BE2C (cell line): ENCODE data around the gene CIB4.
"Not testable (repeated sequence)": the region's sequence is repeated elsewhere in the genome, so short reads cannot be mapped to it uniquely, and the experiment has no call there.

ENCODE experiments used
- DNase-seq: peaks from one replicate; pipeline ENCODE4 v3.0.0-alpha.2; 2020
- H3K27me3 ChIP-seq: fragments of 250-450 bp; sonication (Bioruptor Pico); 2 replicates; pipeline ENCODE4 v1.5.1; 2020; ENCODE audit warnings: mild to moderate bottlenecking
- H3K36me3 ChIP-seq: fragments of 250-450 bp; sonication (Bioruptor Pico); 2 replicates; pipeline ENCODE4 v1.5.1; 2020; ENCODE audit warnings: mild to moderate bottlenecking
- H3K4me1 ChIP-seq: fragments of 250-450 bp; sonication (Bioruptor Pico); 2 replicates; pipeline ENCODE4 v1.5.1; 2020
- H3K4me3 ChIP-seq: 2 replicates; pipeline ENCODE4 v1.5.1; 2011; ENCODE audit warnings: low read depth, low read length
- H3K9me3 ChIP-seq: fragments of 250-450 bp; sonication (Bioruptor Pico); 2 replicates; pipeline ENCODE4 v1.5.1; 2020
- CTCF ChIP-seq: IDR thresholded peaks from 2 replicates; pipeline ENCODE4 v1.5.1; 2012; ENCODE audit warnings: mild to moderate bottlenecking, low read depth, low read length

Gene CIB4

DNA sequence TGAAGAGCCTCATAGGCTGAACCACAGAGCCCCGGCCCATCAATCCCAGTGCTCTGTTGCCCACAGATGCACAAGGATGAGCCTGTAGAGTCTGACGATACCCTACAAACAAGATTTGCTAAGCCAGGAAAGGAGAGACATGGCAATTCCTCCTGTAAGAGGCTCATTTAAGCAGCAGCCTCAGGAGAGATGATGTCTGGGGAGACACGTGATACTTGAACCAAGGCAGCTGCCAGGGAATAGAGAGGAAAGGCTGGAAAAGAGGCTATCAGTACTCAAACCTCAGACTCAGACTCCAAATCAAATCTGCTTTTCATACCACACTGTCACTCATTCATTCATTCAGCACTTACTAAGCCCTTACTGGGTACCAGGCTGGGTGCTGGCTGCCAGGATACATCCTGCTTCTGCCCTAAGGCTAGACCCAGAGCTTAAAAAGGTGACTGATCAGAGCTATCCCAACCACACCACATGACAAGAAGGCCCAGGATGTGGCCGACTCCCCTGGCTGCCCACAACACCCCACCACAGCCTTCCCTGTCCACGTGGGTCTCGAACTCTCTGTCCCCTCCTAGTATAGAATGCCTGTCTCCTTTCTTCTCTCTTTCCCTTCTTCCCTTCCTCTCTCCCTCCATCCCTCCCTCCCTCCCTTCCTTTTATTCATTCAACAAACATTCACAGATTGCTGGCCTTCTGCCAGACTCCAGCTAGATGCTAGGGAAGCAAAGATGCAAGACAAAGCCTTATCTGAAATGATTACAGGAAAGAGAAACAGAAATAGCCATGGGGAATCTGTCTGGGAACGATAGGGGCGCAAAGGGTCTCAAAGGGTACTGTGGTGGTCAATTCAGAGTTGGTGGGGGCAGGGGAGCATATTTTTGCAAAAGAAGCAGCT, 27.9 kb upstream of the CIB4 start:
- Histone ChIP-seq H3K36me3 (no peaks in the 10 kb centered on the region), H3K9me3 (no peaks in the 10 kb centered on the region), H3K27me3 (no peaks in the 10 kb centered on the region), H3K4me1 (peaks cover 8% of the 10 kb centered on the region), H3K4me3 (no peak overlapping the region)
- DNase-seq: no peak
- TF ChIP-seq CTCF: no peak

DNA sequence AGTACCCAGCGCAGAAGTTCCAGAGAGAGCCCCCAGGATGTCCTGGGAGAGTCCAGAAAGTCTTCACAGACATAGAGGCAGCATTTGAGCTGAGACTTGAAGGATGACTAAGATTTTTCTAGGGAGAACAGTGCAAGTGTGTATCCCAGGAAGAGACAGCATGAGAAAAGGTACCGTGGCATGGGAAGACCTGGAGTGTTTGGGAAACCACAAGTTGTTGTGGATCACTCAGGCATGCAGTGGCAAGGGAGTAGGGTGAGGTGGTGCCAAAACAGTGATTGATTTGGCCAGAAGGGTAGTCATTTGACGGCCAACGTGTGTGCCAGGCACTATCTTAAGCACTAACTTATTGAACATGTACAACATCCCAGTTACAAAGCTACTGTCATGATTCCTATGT, 26.9 kb upstream of the CIB4 start:
- H3K27me3 ChIP-seq: no peaks in the 10 kb centered on the region
- TF ChIP-seq CTCF: no peak
- no peak overlapping the region for H3K4me3 ChIP-seq
- no peak for DNase-seq
- H3K36me3 ChIP-seq: no peaks in the 10 kb centered on the region
- peaks cover 8% of the 10 kb centered on the region for H3K4me1 ChIP-seq
- no peaks in the 10 kb centered on the region for H3K9me3 ChIP-seq

DNA sequence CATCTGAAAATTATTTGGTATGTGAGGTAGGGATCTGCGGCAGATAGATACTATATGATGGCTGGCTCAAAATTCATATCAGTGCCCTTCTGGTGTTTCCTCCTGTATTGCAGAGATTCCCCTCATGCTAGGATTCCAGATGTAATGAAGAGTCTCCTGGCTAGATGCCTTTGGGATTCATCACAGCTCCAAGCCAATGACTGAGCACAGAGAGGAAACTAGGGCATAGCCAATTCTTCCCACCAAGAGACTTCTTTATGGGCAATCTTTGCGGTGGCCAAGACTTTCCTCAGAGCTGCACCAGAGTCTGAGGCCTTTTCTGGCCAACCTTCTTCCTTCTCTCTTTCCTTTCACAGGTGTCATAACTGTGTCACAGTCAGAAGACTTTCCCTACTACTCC, 25.5 kb upstream of the CIB4 start:
- no peak for TF ChIP-seq CTCF
- H3K4me1 ChIP-seq: peaks cover 8% of the 10 kb centered on the region
- no peaks in the 10 kb centered on the region for H3K9me3 ChIP-seq
- no peak overlapping the region for H3K4me3 ChIP-seq
- DNase-seq: no peak
- H3K27me3 ChIP-seq: no peaks in the 10 kb centered on the region
- no peaks in the 10 kb centered on the region for H3K36me3 ChIP-seq

DNA sequence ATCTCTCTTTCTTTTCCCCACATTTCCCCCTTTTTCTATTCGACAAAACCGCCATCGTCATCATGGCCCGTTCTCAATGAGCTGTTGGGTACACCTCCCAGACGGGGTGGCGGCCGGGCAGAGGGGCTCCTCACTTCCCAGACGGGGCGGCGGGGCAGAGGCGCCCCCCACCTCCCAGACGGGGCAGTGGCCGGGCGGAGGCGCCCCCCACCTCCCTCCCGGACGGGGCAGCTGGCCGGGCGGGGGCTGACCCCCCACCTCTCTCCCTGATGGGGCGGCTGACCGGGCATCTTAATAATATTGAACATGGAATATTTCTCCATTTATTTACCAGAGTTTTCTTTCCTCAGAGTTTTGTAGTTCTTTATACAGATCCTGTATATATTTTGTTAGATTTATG, 24.1 kb upstream of the CIB4 start:
- H3K9me3 ChIP-seq, DNase-seq, H3K4me3 ChIP-seq, H3K27me3 ChIP-seq, H3K36me3 ChIP-seq, H3K4me1 ChIP-seq: not testable (repeated sequence)

DNA sequence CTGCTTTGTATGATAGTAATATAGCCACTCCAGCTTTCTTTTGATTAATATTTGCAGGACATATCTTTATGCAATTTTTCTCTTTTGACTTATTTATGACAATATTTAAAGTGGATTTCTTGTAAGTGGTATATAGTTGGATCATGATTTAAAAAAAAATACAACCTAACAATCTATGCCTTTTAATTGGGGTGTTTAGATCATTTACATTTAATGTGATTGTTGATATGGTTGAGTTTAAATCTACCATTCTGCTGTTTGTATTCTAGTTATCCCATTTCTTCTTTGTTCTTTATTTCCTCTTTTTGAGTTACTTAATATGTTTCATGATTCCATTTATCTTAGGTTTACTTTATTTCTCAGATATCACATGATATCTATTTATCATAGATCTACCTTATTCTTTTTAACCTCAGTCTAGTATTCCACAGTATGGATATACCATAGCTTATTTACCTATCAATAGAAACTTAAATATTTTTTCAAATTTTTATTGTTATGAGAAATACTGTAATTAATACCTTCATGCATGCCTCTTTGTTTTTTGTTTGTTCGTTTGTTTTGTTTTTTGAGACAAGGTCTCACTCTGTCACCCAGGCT, 19.3 kb upstream of the CIB4 start:
- no peak overlapping the region for H3K4me3 ChIP-seq
- TF ChIP-seq CTCF: no peak
- H3K9me3 ChIP-seq: no peaks in the 10 kb centered on the region
- no peaks in the 10 kb centered on the region for H3K27me3 ChIP-seq
- H3K36me3 ChIP-seq: no peaks in the 10 kb centered on the region
- no peaks in the 10 kb centered on the region for H3K4me1 ChIP-seq
- no peak for DNase-seq

- Histone ChIP-seq H3K36me3 (no peaks in the 10 kb centered on the region), H3K9me3 (no peaks in the 10 kb centered on the region), H3K4me3 (no peak overlapping the region), H3K4me1 (no peaks in the 10 kb centered on the region), H3K27me3 (no peaks in the 10 kb centered on the region)
- no peak for DNase-seq
- no peak for TF ChIP-seq CTCF
Observed at GRCh38 chr2:26658691-26659346, 17.7 kb upstream of the CIB4 start.
